A673 (cell line): ENCODE measurements around the gene RPUSD2. TPM values are rescaled to one million over a fixed set of nuclear protein-coding genes. Genes with fewer than 3 reads are reported as not detected.

Source experiments
- Bru-seq: library from RNA; stranded (reverse); fragments of 400-500 nt; gene quantifications from one replicate; lab custom pipeline; 2021; lab: Mats Ljungman, UMichigan
- BruChase-seq, 2 experiments: library from RNA; stranded (reverse); fragments of 400-500 nt; gene quantifications; one replicate each; lab custom pipeline; 2021; lab: Mats Ljungman, UMichigan
- BruUV-seq: library from RNA; stranded (reverse); fragments of 400-500 nt; replicated peaks from 2 replicates; lab custom pipeline; 2021; lab: Mats Ljungman, UMichigan
- CTCF ChIA-PET: fragments of 300-600 bp; sonication (Branson Sonifier 250); formaldehyde crosslinking; loops from one replicate; lab custom pipeline; 2022; ENCODE audit warnings: antibody characterized with exemption; lab: Charles Lee
- POLR2A ChIA-PET: fragments of 300-600 bp; sonication (Branson Sonifier 250); formaldehyde crosslinking; loops from one replicate; lab custom pipeline; 2022; ENCODE audit warnings: antibody characterized with exemption; ENCODE audit not compliant: low non-redundant PET; lab: Charles Lee
- DNase-seq: peaks from one replicate; pipeline ENCODE4 v3.0.0-alpha.2; 2015; ENCODE audit warnings: low spot score
- H3K27ac ChIP-seq: fragments of 200-600 bp; sonication (generic); 2 replicates; pipeline ENCODE4 v1.5.1; 2016; ENCODE audit warnings: mixed run types, low read depth, mild to moderate bottlenecking, mixed read lengths, antibody characterized with exemption, low read length; ENCODE audit not compliant: poor library complexity, severe bottlenecking
- H3K27me3 ChIP-seq: fragments of 200-600 bp; sonication (generic); replicated peaks from 2 replicates; pipeline ENCODE4 v1.6.1; 2017; ENCODE audit warnings: mixed run types, low read depth, mild to moderate bottlenecking, mixed read lengths, antibody characterized with exemption, low read length; ENCODE audit not compliant: insufficient read depth, poor library complexity
- H3K36me3 ChIP-seq: fragments of 200-600 bp; sonication (generic); 2 replicates; pipeline ENCODE4 v1.6.1; 2016; ENCODE audit warnings: mixed run types, mild to moderate bottlenecking, mixed read lengths, antibody characterized with exemption, low read length; ENCODE audit not compliant: insufficient read depth, poor library complexity, severe bottlenecking
- H3K4me1 ChIP-seq: fragments of 200-600 bp; sonication (generic); 2 replicates; pipeline ENCODE4 v1.6.1; 2017; ENCODE audit warnings: mixed run types, mild to moderate bottlenecking, mixed read lengths, antibody characterized with exemption, low read length; ENCODE audit not compliant: insufficient read depth, poor library complexity, severe bottlenecking
- H3K4me3 ChIP-seq: fragments of 200-600 bp; sonication (generic); 2 replicates; pipeline ENCODE4 v1.5.1; 2016; ENCODE audit warnings: low read depth, mixed run types, mild to moderate bottlenecking, mixed read lengths, low read length; ENCODE audit not compliant: poor library complexity, severe bottlenecking
- H3K9me3 ChIP-seq: fragments of 200-600 bp; sonication (generic); 2 replicates; pipeline ENCODE4 v1.6.1; 2016; ENCODE audit warnings: mixed run types, low read depth, mild to moderate bottlenecking, mixed read lengths, antibody characterized with exemption, low read length; ENCODE audit not compliant: poor library complexity, severe bottlenecking
- CTCF ChIP-seq: fragments of 300-800, 200-600 bp; sonication (generic); conservative IDR thresholded peaks from 2 replicates; pipeline ENCODE4 v1.5.1; 2017; ENCODE audit warnings: low read depth, mild to moderate bottlenecking, antibody characterized with exemption, low read length, moderate library complexity, mixed read lengths
- EZH2 ChIP-seq: fragments of 200-600 bp; sonication (generic); IDR thresholded peaks from 2 replicates; pipeline ENCODE4 v1.6.1; 2017; ENCODE audit warnings: borderline replicate concordance, low read depth, mild to moderate bottlenecking, mixed read lengths, antibody characterized with exemption, low read length; ENCODE audit not compliant: poor library complexity, severe bottlenecking
- intact Hi-C: fragments of 100-400 bp; cut with micrococcal nuclease; formaldehyde crosslinking; loops from one replicate; pipeline ENCODE4 v1.10.0; 2022; ENCODE audit not compliant: unreplicated experiment
- long read RNA-seq: library from polyadenylated mRNA; stranded (forward); transcript quantifications from one replicate; pipeline ENCODE4 v2.0.0, GENCODE V29; 2022
- total RNA-seq: library from RNA; stranded (reverse); gene quantifications from 2 replicates; pipeline ENCODE4 v1.2.3, GENCODE V29; 2021

Gene RPUSD2
- total RNA-seq (17.0 and 18.1 TPM in 2 replicates), Bru-seq, nascent RNA (percentile 67 among the genes with signal in this experiment), BruChase-seq, experiment 1, labeled RNA remaining after a 2-hour chase (percentile 69 among the genes with signal in this experiment), BruChase-seq, experiment 2, labeled RNA remaining after a 6-hour chase (percentile 53 among the genes with signal in this experiment)
- long read RNA-seq, transcript RPUSD2-201 (3 exons, 2,358 nt) = major isoform, 56 of 65 reads
- long read RNA-seq, partial matches to known transcripts = 1 of 65 reads
- long read RNA-seq, other reads (novel, unspliced or antisense) = 5 of 65 reads

GRCh38 chr15:40569129-40569953 lies at the start of gene RPUSD2:
RPUSD2 (plus strand) TSS chr15:40569299; CDS start chr15:40569338, 39 bp downstream.
- CTCF ChIA-PET = interaction anchor here (0.9 to 1.3 kb wide), 2 partner anchors 20 to 324 kb away, joined by 5 to 15 read pairs; no protein-coding TSS in a partner anchor
- no peaks in the 10 kb centered on the region for H3K27me3 ChIP-seq
- DNase-seq = peak; percentile 96
- peaks cover 11% of the 10 kb centered on the region for H3K4me1 ChIP-seq
- peak within 1 kb of the TSS; percentile 64 for H3K27ac ChIP-seq
- POLR2A ChIA-PET = interaction anchor here (0.5 to 0.9 kb wide), 4 partner anchors 20 to 516 kb away, joined by 3 to 10 read pairs (median 6); no protein-coding TSS in a partner anchor
- no peaks in the 10 kb centered on the region for H3K9me3 ChIP-seq
- TF ChIP-seq EZH2 = no peak
- TF ChIP-seq CTCF = no peak
- H3K4me3 ChIP-seq = peak within 1 kb of the TSS; percentile 95
- BruUV-seq = TSS peak; percentile 70
- peaks cover 11% of the 10 kb centered on the region for H3K36me3 ChIP-seq
- intact Hi-C loops = no loop called here

- CTCF ChIA-PET = no interaction called here
- no peak overlapping the region for H3K27ac ChIP-seq
- no TSS peak for BruUV-seq
- intact Hi-C loops = no loop called here
- H3K36me3 ChIP-seq = no peaks in the 10 kb centered on the region
- no peak overlapping the region for H3K4me3 ChIP-seq
- no peaks in the 10 kb centered on the region for H3K4me1 ChIP-seq
- no peak for DNase-seq
- no peaks in the 10 kb centered on the region for H3K9me3 ChIP-seq
- TF ChIP-seq EZH2 (no peak), CTCF (no peak)
- POLR2A ChIA-PET = no interaction called here
- no peaks in the 10 kb centered on the region for H3K27me3 ChIP-seq
These were observed 45.5 kb upstream of the RPUSD2 start for GRCh38 chr15:40523611-40524010.

GRCh38 chr15:40525855-40526254 lies 43.2 kb upstream of the RPUSD2 start:
- Histone ChIP-seq H3K27me3 (no peaks in the 10 kb centered on the region), H3K4me3 (no peak overlapping the region), H3K9me3 (no peaks in the 10 kb centered on the region), H3K4me1 (no peaks in the 10 kb centered on the region), H3K36me3 (no peaks in the 10 kb centered on the region), H3K27ac (no peak overlapping the region)
- BruUV-seq = no TSS peak
- POLR2A ChIA-PET = no interaction called here
- TF ChIP-seq CTCF (no peak), EZH2 (no peak)
- intact Hi-C loops = no loop called here
- DNase-seq = no peak
- CTCF ChIA-PET = no interaction called here
